Panc1 (cell line): ENCODE results near the gene TNNT3.

Experiments
- CTCF ChIP-seq: fragments of 450-650 bp; IDR thresholded peaks from 2 replicates; pipeline ENCODE4 v1.5.1; 2017; ENCODE audit warnings: mild to moderate bottlenecking
- POLR2AphosphoS5 ChIP-seq: IDR thresholded peaks from 2 replicates; pipeline ENCODE4 v1.6.1; 2012; ENCODE audit warnings: mild to moderate bottlenecking, low read depth, low read length, moderate library complexity
- SIN3A ChIP-seq: IDR thresholded peaks from 2 replicates; pipeline ENCODE4 v1.6.1; 2012; ENCODE audit warnings: low read depth, mild to moderate bottlenecking, low read length, moderate library complexity, borderline replicate concordance; ENCODE audit not compliant: insufficient read depth
- TCF7L2 ChIP-seq: IDR thresholded peaks from 2 replicates; pipeline ENCODE4 v1.6.1; 2011; ENCODE audit warnings: mild to moderate bottlenecking, low read depth, low read length, inconsistent platforms

- TF ChIP-seq CTCF (no peak), POLR2AphosphoS5 (no peak), TCF7L2 (no peak), SIN3A (no peak)
These were observed 28.2 kb downstream of the TNNT3 start for GRCh38 chr11:1947592-1948237.
